Right renal pelvis (tissue), 4 donors: ENCODE data around the gene MORN4. TPM values are rescaled to one million over a fixed set of nuclear protein-coding genes. Genes with fewer than 3 reads are reported as not detected.
"Not testable (repeated sequence)": the region's sequence is repeated elsewhere in the genome, so short reads cannot be mapped to it uniquely, and the experiment has no call there.

Experiments
- DNase-seq, 4 donors: peaks; one replicate each; pipeline ENCODE4 v3.0.0-alpha.2; 2013; ENCODE audit warnings: low read depth in 4 of 4, low spot score in 3 of 4, missing footprints in 1 of 4
- polyA plus RNA-seq, 4 donors: library from polyadenylated mRNA; unstranded; fragments of 120-200 nt; gene quantifications; one replicate each; pipeline ENCODE4 v1.2.1, GENCODE V29; 2013; ENCODE audit not compliant: insufficient read length in 4 of 4

Gene MORN4
- 10 to 100 TPM; 18.7 to 25.0 (median 23.1) TPM for polyA plus RNA-seq

DNA sequence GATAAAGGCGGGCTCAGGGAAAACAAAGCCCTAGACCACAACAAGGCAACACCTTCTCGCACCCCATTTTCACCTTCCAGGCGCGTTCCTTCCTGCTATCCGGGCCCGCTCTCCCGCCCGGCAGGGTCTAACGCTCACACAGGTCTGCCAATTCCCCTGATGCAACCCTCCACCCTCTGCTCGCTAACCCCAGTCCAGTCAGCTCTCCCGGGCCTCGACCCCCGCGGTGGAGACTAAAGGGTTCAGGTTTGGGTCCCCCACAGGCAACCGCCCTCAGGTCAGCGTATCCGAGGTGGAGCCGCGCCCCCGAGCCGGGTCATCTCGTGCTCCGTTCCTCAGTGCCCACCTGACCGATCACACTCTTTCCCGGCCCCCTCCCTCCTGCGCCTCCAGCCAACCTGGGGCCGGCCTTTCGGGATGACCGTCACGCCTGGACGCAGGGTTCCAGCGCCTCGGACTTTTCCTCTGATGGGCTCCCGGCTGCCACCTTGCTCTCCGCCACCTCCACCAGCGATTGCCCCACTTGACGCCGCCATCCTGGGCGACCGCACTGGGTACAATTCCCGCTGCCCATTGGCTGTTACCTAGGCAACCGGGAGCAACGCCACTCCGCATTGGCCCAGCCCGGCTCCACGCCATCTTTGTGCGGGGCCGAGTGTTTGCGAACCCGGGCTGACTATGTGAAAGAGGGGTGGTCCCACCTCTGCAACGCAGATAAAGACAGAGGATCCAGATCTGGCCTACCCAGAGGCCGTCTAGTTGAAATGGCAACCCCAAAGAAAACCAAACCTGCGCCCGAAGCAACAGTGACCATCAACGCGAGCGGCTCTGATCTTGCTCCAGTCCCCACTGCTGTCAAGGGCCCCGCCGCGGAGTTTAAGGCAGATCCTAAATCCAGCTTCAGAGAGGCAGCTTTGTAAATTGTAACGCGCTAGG lies at the start of gene MORN4:
Gene MORN4 (minus strand): TSS at position 552 of the 936 bp plus-strand sequence. CDS start 13,847 bp downstream, outside the sequence.
- DNase-seq, result peak; percentile 86 to 93 (median 88)

DNA sequence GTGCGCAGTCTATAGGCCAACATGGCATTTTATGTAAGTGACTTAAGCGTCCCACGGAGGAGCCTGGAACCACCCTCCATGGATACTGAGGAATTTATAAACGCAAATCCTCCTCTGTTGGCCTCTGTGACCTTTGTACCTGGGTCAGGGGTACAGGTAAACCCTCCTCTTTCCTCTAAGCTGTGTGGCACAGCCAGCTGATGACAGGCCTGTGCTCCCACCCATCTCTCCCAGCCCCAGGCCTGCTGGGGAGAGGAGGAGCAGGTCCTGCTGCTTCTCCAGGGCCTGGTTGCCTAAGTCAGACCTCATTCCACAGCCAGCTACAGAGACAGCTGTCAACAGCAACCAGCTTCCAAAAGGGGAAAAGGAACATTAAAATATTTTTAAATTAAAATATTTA lies 48.7 kb upstream of the MORN4 start:
- no peak for DNase-seq

DNA sequence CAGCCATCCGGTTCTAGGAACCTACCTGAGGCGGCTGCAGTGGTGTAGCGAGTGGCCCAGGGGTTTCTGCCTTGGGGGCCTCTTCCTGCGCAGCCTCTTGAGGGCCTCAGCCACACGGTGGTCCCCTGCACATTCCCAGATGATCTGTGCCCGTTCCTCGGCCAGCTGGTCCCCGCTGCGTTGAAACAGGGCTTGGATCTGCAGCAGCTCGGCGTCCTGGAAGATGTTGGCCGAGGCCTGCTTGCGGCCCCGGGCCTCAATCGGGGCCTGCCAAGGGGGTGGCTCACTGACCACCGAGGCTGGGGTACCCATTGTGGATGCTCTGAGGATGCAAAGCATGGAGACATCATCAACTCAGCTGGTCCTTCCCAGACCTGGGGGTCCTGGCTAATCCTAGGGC lies 46.3 kb upstream of the MORN4 start:
- no peak for DNase-seq

DNA sequence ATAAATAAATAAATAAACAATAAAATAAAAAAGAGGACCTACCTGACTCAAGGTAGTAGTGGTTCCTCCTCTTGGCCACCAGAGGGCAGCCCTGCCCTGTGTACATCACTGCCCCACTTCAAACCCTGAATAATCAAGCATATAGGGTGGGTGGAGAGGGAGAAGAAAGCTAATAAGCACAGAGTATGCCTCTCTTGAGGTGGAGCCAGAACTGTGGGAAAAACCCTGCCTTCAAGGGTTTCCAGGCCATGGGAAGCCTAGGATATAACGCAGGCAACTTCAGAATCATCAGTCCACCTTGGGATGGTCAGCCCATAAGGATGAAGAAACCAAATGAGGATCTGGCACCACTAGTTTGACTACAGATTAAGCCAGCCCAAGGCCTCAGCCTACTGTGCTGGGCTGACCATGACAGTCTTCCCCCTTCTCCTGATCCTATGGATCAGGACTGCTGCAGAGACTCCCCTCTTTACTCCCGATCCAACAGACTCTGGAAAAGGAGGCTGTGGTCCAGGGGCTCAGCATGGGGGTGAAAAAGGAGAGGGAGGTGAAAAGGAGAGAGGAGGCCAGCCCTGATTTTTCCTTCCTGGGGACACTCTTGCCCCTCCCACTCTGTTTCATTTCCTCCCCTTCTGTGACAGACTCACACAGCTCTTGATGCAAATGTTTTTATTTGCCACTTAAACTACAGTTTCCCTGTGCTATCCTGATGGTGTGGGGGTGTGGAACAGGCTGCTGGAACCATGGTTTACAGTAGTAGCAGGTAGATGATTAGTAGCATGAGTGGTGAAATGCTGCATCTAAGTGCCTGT lies 43.7 kb upstream of the MORN4 start:
- DNase-seq, result no peak

DNA sequence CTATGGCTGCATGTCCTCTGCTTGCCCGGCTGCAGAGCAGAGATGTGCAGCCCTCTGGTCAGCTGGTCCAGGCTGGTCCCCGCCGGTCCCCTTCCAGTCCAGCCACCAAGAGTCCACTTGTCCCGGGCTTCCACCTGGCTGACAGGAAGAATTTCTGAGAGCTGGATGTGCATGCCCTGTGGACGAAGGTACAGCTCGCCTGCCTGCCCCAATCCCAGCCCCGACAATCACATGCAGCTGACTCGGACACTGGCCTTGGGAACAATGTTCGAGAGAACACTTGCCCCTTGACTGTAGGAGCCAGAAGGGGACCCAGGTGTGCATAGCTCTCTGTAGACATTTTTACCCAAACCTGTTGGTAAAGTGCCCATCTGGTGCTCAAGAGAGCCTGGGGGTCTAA lies 41.9 kb upstream of the MORN4 start:
- no peak for DNase-seq

DNA sequence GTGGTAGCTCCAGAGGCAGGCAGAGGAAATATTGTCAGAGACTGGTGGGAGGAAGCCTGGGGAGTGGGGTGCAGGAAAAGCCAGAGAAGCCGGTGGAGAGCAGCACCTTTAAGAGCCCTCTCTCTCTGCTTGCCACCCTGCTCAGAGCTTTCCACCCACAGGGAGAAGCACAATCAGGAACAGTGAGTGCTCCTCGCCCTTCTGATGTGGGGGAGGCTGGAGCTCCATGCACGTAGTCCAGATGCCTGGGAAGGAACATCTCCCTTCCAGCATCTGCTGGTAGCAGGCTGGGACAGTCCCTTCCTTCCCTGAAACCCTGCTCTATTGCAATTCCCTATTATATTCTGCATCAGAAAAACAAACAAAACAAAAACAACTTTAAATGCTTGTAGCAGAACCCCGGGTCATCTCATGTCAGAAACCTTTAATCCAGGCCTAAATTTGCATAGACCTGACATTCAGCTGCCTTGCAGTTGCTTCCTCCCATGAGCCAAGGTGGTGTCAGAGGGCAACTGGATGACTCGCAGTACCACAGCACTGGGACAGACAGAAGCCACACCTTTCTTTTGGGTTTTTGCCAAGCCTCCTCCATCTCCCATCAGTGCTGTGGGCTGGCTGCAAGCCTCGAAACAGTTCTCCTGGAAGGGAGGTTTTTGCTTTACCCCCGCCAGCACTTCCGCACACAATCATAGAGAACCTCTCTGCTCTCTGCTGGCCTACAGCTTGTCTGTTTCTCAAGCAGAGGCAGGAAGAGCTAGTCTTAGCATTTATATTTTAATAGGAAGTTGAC lies 40.6 kb upstream of the MORN4 start:
- no peak for DNase-seq

DNA sequence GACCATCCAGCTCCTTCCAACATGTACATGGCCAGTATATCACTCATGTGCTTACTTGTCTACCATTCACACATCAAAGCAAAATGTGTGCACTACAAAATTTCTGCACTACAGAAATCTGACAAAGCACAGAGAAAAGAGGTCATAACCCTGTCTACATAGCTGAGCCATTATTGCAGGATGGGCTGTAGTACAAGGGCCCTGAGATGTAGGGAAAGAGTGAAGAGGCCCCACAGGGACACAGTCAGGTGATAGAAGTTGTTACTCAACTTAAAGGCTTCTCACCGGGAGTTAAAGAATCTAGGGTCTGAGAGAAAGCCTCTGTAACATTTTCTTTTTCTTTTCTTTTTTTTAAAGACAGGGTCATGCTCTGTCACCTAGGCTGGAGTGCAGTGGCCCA lies 36.3 kb upstream of the MORN4 start:
- no peak for DNase-seq

DNA sequence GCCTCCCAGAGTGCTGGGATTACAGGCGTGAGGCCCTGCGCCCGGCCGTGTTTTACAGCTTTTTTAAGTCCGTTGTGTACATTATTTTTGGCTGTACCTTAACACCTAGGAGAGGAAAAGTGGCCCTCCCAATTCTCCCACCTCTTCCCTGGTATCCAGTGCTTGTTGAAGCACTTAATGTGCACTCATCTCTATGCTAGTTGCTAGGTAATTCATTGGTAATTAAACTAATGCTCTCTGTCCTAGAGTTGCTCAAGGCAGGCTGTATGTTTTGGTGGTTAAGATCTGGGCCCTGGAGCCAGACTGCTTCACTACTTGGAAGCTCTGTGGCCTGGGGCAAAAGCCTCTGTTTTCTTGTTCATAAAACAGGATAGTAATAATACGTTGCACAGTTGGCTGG lies 34.2 kb upstream of the MORN4 start:
- DNase-seq, result no peak

DNA sequence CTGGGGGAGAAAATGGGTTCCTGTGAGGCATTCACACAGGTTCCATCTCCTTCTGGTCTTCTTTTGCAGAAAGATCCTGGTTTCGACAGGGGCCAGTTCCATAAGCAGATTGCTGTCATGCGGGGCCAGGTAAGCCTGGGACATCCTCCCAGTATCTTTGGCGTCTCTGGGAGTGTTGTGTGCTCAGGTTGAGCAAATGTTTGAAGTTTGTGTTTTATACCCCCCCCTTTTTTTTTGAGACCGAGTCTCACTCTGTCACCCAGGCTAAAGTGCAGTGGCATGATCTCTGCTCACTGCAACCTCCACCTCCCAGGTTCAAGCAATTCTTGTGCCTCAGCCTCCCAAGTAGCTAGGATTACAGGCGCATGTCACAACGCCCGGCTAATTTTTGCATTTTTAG lies 33.7 kb upstream of the MORN4 start:
- no peak for DNase-seq

DNA sequence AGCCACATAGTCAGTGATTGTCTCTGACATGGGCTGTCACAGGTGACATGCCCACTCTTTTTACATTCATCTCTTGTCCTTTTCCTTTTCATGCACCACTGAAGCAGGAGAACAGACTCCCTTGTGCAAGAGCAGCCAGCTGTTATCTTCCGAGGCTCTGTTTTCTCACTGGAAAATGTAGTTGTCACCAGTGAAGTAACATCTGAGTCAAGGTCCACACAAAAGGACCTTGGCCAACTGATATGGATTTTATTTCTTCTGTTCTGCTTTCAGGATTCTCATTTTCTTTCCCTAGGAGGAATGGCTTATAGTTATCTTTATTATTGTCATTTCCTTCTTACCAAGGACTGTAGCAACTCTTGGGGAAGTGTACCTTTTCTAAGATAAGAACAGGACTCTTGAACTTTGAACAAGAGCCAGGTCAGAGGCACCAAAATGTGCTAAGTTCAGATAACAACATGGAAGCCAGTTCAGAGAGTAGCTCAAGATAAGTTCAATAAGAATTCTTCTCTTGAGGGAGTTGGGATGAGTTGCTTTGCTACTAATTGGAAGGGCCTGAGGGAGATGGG lies 31.1 kb upstream of the MORN4 start:
- no peak for DNase-seq

DNA sequence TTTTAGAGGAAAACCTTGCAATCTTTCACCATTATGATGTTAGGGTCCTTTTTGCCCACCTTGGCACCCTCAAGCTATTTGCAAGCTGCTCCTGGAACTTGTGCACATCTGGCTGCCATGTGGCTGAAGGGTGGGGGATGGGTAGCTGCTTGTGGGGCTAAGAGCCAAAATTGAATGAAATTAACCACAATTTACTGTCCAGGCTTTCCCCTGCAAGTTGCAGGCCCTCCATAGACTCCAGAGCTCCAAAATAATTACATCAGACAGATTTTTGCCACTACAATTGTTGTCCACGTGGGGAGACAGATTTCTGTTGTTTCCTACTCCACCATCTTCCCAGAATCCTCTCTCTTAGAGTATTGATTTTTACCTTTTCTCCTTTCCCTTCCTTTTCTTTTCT lies 26.3 kb upstream of the MORN4 start:
- no peak for DNase-seq

DNA sequence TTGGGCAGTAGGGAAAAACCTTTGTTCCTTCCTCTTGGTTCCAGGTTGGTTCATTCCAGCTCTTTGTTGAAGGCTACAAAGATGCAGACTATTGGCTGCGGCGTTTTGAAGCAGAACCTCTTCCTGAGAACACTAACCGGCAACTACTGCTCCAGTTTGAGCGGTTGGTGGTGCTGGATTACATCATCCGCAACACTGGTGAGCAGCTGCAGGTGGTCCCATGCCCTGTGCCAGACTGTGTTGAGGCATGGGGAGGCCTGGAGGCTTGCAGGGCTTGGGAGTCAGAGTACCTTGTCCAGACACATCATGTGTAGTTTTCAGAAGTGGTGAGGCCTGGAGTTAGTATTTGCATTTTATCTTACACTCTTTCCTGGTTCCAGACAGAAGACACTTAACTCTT lies 23.5 kb upstream of the MORN4 start:
- DNase-seq, result no peak

DNA sequence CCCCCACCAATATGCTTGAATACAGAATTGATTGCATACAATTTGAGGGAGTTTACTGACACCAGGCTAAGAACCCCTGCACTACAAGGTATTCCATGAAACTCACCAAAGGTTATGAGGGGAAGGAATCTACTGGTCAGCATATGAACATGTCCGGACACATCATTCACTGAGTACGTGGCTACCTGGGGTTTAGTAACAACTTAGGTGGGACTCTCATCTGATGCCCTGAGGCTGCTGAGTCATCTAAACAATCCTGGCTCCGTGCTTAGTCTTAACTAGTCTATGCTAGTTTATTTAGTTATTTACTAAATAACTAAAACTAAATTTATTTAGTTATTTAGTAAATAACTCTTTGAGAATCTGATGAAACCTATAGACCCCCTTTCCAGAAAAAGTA lies 18.5 kb upstream of the MORN4 start:
- no peak for DNase-seq

DNA sequence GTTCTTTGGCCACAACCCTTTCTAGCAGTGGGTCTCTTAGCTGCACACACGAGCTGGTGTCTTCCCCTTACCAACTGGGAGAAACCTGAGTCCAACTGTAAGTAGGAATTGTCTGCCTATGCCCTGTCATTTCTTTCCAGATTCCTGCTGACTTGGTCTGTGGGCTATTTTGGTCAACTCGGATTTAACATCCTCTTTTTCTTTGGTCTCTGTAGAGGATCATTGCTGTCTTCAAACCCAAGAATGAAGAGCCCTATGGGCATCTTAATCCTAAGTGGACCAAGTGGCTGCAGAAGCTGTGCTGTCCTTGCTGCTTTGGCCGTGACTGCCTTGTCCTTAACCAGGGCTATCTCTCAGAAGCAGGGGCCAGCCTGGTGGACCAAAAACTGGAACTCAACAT lies 17.4 kb upstream of the MORN4 start:
- DNase-seq, result no peak

DNA sequence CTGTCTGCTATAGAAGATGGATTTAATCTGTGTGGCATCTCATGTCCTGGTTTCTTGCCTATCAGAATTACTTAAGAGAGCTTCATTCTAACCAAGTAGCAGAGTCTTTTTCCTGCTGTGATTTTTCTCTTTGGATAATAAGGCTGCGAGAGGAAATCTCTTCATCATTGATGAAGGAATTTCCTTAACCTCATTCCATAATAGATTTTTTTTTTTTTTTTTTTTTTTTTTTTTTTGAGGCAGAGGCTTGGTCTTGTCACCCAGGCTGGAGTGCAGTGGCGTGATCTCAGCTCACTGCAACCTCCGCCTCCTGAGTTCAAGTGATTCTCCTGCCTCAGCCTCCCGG lies 16.1 kb upstream of the MORN4 start:
- DNase-seq, result not testable (repeated sequence)

DNA sequence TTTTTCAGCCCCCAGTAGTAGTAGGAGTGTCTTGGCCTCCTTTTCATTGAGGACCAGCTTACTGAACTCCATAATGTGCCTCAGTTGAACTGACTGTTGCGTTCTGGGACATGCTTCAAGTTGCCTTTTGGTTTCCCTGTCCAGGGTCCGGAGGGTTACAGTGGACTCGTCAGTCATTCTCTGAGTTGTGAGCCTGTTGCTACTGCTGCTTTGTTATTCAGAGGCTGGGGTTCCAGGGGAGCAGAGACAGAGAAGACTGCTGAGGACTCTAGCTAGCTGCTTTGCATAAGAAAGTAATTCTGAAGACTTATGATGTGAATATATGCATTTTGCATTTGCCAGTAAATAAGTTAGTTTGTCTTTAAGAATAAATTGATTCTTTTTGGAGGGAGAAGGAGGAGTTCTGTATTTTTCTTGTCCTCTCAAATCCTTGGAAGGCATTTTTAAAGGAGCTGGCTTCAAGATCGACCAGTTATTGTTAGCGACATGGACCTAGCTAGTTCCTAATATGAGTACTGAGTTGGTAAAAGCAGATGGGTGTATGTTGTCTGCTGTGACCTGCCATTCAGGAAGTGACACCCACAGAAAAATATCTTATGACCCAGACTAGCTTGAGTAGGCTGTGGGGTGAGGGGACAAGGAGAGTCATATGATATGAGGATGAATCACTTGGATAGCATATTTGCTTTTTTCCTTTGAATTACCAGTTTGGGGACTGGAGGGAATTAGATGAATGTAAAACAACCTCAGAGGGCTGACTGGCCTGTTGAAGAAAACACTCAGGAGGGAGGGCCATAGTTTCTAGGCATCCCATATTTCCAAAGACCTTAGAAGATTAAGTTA lies 15.5 kb upstream of the MORN4 start:
- no peak for DNase-seq

DNA sequence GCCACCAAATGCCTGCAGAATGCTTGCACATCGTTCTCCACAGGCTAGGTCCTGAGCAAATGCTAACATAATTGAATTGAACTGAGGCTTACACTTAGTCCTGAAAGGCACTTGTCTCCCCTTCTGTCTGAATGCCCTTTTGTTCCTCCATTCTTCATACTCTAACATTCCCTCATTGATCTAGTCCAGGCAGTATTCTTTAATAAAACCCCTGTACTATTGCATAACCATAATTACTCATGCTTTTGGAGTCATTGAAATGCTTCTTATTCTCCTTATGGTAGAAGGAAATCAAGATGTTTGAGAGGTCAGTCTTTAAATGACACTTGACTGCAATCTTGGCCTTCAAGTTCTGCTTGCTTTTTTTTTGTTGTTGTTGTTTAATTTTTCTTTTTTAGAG lies 14.3 kb upstream of the MORN4 start:
- no peak for DNase-seq

DNA sequence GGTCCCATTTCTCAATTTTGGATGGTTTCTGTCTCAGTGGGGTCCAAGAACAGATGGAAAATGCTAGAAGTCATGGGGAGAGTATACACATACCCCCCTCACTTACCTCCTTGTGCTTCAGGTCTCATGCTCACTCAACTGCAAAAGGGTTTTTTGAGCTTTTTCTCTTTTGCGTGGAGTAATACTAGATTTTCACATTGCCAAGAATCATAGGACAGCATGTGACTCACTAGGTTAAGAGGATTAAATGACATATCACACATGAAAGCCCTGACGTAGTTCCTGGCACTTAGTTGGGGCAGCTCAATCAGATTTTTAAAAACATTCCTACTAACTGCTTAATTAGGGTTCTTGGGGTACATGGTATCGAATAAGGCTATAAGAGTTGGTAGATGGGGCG lies 11.6 kb upstream of the MORN4 start:
- no peak for DNase-seq

DNA sequence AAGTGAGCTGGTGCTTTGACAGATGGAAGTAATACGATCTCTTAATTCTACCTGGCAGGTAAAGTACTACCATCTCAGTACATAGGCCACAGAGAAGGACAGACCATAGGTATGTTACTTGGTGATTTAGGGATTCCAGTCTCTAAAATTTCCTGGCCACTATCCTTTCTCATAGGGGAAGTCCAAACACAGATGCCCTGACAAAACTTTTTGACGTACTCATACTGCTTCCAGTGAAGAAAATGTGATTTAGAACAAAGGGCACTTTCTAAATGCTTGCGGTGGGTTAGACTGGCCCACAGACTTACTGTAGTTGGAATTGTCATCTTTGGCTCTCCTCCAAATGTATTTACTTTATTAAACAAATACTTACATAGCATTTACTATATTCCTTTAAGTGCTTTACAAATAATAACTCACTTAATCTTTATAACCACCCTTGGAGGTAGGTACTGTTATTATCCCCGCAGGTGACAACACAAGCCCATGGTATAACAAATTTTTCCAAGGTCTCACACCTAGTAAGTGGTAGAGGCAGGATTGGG lies 10.2 kb upstream of the MORN4 start:
- no peak for DNase-seq
